LHCN-M2 (cell line): ENCODE measurements around the gene AGK. TPM values are rescaled to one million over a fixed set of nuclear protein-coding genes. Genes with fewer than 3 reads are reported as not detected.

Source experiments
- DNase-seq: peaks from one replicate; pipeline ENCODE4 v3.0.0-alpha.2; 2012; ENCODE audit warnings: low read depth
- total RNA-seq: library from RNA; depleted of rRNA; stranded (reverse); fragments of >200 nt; gene quantifications from 2 replicates; pipeline ENCODE4 v1.2.3, GENCODE V29; 2014

Gene AGK
- total RNA-seq, 1 experiment from 2014 or later = 30.9 TPM

DNA sequence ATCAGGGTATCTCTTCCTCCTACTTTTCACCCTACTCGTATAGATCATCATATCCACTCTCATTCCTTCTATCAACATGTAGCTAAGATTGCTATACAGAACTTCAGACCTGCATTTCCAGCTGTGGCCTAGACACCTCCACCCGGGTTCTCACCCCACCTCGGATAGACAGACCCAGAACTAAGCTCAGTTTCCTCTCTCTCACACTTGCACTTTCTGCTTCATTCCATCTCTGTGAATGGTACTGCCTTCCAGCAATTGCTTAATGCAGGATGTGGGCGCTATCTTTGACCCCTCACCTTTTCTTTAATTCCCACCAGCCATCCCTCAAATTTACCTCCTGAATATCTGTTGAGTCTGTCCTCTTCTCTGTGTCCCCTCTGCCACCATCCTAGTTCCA lies 35.7 kb downstream of the AGK start:
- DNase-seq = no peak

DNA sequence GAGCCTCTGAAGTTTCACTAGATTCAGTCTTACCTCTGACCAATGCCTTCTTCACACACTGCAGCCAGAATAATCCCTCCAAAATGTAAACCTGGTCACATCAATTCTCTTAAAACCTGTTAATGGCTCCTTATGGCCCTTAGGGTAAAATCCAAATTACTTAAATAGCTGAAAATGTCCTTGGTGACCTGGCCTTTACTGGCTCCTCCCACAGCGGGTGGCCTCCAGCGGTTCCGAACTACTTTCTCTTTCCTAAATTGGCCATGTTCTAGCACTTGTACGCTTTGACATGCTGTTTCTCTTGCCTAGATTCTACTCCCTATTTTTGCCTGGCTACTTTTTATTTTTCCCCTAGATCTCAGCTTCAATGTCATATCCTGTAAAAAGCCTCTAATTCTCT lies 36.1 kb downstream of the AGK start:
- no peak for DNase-seq

DNA sequence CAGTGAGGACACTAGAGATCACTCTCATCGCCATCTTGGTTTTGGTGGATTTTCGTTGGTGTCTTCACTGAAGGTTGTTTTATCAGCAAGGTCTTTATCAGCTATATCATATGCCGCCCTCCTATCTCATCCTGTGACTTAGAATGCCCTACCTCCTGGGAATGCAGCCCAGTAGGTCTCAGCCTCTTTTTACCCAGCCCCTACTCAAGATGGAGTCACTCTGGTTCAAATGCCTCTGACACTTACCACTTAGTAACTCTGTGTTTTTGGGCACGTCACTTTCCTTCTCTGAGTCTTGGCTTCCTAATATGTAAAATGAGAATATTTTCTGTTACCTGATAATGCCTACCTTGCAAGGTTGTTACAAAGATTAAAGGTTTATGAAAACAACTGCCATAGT lies 37.7 kb downstream of the AGK start:
- no peak for DNase-seq

DNA sequence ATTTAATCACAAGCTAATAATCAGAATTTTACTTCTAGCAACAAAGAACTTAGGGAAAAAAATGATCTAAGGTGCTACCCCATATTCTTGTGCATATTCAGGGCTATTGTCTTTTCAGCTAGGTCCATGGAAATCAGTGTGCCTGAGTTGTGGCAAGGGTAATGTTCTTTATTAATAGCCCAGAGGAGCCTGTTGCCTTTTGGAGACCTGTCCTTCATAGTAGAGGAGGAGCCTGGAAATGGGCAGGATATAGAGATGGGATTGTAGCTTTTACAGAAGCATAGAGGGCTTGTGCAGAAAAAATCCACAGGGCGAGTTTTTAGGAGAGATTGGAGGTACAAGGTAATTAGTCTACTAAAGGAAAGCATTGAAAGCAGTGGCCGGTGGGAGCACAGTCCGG lies 38.9 kb downstream of the AGK start:
- DNase-seq = no peak

DNA sequence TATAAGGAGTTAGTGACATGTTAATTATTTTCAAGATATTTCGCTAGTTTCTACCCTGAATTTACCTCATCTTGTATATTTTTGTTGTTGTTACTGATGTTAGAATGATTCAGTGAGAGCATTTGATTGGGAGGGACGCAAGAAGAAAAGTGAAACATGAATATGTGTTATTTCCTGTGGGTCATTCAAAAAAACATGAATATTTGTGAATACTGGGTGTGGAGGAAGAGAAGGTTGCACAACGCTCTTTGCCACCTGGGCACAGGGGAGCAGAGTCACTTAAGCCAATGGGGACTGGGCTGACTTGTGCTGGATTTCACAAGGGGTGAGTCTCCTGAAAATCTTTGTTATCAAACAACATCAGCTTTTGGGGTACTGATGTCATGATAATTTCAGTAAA lies 39.5 kb downstream of the AGK start:
- DNase-seq = no peak

DNA sequence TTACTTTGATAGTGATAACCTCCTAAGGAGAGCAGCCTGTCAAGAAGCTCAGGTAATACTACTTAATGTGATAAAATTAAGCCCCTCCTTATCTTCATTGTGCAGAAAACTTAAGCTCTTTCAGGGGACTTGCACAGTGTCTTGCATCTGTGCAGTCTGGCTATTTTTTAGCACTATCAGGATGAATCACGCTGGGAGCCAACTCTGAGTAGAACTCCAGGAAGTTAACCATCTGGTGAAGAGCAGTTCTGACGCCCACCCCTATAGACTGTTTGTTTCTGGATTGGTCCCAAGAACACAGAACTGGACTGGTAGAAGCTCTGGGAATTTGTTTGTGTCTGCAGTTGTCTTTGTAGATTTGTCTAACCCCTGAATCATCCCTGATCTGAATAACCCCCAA lies 41.9 kb downstream of the AGK start:
- peak; percentile 85 for DNase-seq

DNA sequence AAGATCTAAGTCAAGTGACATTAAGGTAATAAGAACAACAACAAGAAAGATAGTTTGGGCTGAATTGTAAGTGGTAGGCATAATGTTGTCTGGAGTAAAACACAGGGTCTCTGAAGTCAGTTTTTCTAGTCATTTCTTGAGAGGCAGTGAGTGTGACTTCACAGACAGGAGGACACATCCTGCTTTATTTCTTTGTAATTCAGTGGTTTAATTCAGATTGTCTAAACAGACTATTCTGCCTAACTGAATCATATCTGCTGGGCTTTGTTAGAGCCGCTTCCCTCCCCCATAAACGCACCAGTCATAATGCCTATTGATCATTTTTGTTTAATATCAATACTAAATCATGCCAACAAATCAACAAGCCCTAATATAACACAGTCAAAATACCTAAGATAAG lies 46.8 kb downstream of the AGK start:
- DNase-seq = no peak

DNA sequence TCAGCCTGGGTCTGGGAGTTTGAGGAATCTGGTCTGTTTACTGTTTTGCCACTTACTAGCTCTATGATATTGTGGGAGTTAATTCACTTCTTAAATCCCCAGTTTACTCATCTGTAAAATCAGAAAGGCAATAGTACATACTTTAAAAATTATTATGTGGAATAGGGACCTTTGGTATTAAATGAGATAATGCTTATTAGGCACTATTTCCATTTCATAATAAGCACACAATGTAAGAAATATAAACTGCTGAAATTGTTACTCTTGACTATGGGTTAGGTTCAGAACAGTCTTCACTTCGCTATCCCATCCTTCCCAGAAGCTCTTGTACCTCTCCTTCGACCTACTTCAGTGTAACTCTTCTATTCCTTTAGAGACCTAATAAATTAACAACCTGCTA lies 47.2 kb downstream of the AGK start:
- DNase-seq = no peak

DNA sequence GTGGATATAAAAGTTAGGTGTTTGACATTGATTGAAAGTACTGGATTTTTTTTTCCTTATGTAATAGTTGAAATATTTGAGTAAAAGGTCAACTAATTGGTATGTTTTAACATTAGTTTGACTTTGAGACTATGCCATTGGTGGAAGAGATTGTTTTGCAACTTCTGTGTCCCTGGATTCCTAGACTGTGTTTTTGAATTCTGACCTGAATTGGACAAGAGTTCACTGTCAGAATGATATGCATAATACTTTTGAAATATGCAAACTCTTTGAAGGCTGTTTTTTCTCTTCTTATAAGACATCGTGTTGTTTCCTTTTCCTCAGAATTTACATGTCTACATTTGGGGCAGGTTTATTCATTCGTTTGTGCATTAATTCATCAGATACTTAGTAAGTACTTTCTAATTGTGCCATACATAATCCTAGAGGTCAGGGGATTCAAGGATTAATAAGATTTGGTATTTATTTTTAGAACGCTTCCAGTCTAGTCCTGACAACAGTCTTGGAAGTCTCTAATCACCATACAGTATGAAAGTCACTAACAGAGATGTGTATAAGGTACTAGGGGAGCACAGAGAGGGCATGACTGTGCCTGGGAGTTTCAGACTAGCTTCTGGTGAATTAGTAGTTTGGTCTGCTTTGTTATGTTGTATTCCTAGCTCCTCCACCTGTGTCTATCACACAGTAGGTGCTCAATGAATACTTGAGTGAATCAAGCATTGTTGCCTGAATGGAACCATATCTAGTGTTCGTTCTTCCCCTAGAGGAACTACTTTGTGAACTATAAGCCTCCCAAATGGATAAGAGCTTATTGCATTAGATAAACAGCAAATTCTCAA lies 49.2 kb downstream of the AGK start:
- DNase-seq = no peak

DNA sequence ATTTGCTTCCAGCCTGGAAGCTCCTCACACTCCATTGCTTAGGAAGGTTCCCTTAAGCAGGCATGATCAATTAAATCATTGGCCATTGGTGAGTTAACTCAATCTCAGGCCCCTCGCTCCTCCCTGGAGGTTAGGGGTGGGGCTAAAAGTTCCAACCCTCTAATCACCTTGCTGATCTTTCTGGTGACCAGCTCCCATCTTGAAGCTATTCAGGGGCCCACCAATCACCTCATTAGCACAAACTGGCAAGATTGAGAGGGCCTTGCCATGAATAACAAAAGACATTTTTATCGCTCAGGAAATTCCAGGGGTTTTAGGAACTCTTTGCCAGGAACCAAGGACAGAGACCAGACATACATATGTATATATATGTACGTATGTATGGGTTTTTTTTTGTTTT lies 58.4 kb downstream of the AGK start:
- DNase-seq = no peak

DNA sequence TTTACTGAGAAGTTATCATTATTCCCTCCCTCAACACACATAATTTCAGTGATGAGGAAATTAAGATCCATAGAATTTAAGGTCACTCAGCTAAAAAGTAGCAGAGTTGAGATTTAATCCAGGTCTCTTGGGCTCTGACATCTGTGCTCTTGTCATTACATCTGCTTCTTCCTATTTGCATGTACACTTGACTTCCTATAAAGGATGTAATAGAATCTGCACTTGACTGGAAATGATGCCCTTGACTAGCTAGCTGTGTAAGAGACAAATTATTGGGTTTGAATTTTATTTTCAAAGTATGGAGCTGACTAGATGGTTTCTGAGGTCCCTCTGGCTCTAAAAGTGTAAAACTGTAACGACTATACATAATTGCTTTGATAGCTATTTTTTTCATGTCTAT lies 59.5 kb downstream of the AGK start:
- no peak for DNase-seq

DNA sequence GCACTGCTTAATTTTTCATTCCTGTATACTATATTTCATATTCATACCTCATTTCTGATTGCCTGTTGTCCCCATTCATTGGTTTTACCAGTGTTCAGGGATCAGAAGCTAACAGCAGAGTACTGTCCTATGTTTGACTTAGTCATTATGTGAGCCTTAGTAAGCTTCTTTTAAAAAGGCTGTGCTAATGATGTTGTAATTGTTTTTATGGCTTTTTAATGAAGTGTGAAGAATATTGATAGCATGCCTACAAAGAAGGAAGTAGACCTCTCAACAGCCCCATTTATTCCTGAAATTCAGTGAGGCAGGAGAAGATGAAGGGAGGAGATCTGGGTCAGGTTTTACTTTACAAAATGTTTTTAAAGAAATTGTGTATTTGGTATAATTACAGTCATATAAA lies 61.7 kb downstream of the AGK start:
- no peak for DNase-seq

DNA sequence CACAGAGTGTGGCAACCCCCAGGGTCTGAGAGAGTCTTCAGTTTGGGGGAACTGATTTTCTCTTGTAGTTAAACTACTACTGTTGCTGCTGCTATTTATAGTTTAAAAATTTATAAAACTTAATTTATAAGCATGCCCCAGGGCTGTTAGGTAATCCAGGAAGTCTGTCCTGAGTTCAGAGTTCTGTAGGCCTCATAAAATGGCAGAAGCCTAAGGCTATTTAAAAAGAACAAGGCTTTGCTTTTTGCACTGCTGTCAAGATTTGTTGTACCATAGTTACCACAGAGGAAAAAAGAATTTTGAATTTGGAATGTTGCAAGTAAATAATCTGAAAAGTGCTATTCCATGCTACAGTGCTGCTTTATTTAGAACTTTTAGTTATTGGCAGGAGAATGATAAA lies 66.1 kb downstream of the AGK start:
- no peak for DNase-seq

DNA sequence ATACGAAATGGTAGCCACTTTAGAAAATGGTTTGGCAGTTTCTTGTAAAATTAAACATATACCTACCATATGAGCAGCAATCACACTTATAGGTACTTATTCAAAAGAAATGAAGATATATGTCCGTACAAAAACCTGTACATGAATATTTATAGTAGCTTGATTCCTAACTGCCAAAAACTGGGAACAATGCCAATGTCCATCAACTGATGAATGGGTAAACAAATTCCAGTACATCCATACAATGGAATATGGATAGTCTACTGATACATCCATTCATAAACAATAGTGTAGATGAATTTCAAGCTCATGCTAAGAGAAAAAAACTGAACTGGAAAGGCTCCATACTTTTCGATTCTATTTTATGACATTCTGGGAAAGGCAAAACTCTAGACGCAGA lies 68.5 kb downstream of the AGK start:
- DNase-seq = no peak

DNA sequence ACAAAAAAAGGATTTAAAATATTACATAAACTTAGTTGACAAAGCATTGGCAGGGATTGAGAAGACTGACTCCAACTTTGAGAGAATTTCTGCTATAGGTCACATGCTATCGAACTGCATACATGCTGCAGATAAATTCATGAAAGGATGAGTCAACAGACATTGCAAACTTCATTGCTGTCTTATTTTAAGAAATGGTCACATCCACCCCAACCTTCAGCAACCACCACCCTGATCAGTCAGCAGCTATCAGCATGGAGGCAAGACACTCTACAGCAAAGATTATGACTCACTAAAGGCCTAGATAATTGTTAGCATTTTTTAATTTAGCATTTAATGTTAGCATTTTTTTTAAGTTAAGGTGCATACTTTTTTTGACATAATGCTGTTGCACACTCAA lies 73.6 kb downstream of the AGK start:
- no peak for DNase-seq

DNA sequence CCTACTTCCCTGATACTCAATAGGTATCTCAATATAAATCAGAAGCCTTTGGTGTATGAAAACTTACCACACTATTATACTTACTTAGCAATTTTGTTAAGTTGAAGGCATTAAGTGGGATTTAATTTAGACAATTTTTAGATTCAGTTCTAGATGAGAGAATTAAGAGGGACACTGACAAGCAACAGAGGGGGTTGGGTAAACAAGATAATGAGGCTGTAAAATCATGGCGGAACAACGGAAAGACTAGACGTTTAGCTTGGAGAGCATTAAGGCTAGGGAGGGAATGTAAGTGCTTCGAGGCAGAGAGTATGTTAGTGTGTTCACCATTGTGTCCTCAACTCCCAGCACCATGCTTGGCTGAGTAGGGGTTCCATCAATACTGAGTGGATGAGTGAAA lies 79.4 kb downstream of the AGK start:
- no peak for DNase-seq

DNA sequence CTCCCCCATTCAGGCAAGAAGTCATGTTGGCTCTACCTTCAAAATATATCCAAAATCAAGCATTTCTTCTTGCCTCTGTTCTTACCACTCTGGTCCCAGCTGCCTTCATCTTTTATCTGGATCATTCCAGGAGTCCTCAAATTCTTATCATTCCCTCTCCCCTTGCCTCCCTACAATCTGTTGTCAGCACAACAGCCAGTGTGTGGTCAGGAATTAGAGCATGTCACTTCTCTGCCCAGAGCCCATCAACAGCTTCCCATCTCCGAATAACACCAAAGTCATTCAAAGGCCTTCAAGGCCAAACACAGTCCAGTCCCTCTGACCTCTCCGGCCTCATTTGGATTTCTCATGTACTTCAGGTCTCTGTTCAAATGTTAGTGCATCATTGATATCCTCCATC lies 80.3 kb downstream of the AGK start:
- DNase-seq = no peak

DNA sequence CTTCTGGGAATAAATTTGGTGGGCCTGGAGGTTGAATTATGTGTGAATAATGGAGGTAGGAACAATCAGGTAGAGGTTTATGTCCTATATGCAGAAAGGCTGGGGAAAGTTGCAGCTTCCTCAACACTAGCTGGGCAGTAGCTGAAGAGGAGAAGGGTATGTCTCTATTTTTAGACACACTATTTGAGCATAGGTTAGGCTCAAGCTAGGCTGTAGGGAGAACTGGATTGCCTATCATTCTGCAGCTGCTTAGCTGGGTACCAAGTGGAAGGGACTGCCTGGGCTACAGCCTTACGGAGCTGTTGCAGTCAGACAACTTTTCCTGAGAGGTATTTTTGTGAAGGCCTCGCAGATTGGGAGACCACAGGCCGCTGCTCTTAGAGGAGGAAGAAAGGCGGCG lies 82.9 kb downstream of the AGK start:
- DNase-seq = no peak

DNA sequence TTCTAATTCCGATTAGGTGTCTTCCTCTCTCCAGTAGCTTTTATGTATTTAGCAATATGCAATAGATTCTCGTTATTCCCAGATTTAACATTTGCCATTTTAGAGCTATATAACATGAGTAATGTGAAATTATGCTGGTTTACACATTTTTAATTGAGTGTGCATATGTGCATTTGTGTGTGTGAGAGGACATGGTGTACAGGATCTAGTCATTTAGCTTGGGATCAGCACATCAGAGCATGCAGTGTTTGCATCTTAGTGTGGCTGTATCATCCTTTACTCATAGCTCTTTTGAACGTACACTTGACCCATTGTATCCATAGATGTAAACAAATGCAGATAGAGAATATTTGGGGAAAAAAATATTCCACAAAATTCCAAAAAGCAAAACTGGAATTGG lies 84.8 kb downstream of the AGK start:
- DNase-seq = no peak

DNA sequence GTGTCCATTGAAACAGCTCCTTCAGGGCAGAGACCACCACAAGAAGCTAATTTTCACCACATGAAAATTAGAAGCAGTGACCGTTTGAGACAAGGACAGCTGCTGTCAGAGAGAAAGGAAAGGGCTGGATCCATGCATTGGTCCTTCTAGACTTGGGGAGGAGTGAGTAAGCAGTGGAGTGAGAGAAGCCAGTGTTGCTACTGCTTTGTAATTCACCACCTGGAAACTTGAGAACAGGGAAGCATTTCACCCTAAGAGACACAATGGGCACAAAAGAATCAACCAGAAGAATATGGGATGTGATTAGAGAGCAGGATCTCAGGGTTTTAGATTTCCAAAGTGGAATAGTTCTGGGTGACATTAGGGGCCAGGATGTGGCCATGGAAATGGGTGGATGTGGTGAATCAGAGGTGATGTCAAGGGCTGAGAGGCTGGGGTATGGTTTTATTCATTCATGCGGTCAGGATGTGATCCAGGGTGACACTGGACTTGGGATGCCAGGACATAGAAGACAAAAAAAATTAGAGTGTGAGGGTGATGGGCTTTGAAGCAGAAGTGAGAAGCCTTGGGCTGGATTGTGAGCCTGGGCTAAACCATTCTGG lies 89.1 kb downstream of the AGK start:
- DNase-seq = peak; percentile 47

DNA sequence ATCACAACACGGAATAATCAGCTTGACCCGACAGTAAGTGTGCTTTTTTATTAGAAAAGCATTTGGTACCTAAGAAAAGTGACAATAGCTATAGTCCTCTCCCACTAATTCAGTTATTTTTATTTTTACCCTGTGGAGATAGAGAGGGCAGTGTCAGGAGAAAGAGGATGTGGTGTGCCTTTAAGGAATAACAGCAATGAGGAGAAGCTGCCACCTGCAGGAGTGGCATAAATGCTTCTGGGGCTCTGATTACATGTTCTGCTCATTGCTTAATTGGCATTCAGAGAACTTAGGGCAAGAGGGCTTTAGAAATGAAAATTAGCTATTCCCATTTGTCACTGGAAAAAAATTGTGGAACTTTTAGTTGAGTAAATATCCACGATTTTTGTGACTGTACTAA lies 90.7 kb downstream of the AGK start:
- peak; percentile 13 for DNase-seq

DNA sequence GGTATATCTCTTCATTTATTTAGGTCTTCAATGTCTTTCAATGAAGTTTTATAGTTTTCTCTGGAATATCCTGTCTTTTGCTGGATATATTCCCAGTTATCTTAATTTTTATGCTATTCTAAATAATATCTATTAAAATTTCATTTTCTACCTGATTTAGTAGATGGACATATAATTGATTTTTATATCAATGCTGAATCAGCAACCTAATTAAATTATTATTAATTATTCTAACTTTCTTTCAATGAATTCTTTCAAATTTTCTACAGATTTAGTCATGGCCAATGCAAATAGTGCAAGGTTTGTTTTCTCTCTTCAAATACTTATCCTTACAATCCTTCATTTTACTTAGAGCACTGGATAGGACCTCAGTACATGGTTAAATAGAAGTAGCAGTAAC lies 94.0 kb downstream of the AGK start:
- DNase-seq = no peak

DNA sequence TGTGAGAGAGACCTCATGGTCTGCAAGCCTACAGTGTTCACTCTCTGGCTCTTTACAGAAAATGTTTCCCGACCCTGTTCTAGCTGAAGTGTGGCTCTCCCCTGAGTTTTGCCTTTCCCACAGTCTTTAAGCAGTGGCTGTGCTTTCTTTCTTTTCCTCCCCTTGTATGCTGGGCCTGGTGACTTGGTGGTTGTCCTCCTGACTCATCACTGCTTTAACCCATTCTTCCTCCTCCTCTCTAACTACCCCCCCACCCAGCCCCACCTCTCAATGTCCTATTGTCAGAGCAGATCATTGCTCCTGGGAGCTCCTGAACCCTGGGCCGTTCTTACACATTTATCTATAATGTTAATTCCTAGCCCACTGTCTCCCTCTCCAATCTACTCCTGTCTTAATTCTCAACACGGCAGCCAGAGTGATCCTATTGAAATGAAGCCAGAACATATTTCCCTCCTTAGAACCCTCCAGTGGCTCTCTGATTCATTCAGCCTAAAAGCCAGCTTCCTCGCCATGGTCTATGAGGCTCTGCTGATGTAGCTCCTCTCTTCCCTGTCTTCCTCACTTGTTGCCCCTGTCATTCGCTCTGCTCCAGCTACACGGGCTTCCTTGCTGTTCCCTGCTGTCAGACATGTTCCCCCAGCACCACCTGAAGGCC lies 95.7 kb downstream of the AGK start:
- DNase-seq = no peak
